K562 (cell line): ENCODE results near the gene SHE. TPM values are rescaled to one million over a fixed set of nuclear protein-coding genes. Genes with fewer than 3 reads are reported as not detected.

Experiments
- ATAC-seq: fragments of 200-7000 bp; cut with Tn5 transposase; 3 replicates; pipeline ENCODE4 v1.9.1; 2020; ENCODE audit warnings: moderate library complexity
- BruUV-seq: library from RNA; stranded (reverse); fragments of 400-500 nt; replicated peaks from 2 replicates; lab custom pipeline; 2021; lab: Mats Ljungman, UMichigan
- CTCF ChIA-PET: fragments of 300-600 bp; formaldehyde crosslinking; extraction: SDS; loops from one replicate; lab custom pipeline; 2021; ENCODE audit warnings: low intra/inter-chr PET ratio; lab: Yijun Ruan, JAX
- POLR2A ChIA-PET: fragments of 300-600, 350-650 bp; sonication (Branson Sonifier 250); formaldehyde crosslinking; extraction: SDS; loops from one replicate; lab custom pipeline; 2021; ENCODE audit warnings: antibody characterized with exemption, inconsistent platforms; lab: Yijun Ruan, JAX
- DNase-seq, 4 experiments: peaks; one replicate each; pipeline versions ENCODE4 v3.0.0 to v3.0.0-alpha.2; 2011 to 2018; ENCODE audit warnings: low spot score in 3 of 4, mixed read lengths in 3 of 4; ENCODE audit errors: extremely low read depth in 1 of 4
- FAIRE-seq: peaks from 2 replicates; lab custom pipeline; 2011; peaks lifted over from hg19 to GRCh38; lab: Jason Lieb, UNC
- H2AFZ ChIP-seq: 2 replicates; pipeline ENCODE4 v1.6.0; 2011; ENCODE audit warnings: low read depth, low read length, control low read depth, inconsistent platforms
- H3K27ac ChIP-seq: fragments of 200-600 bp; 3 replicates; pipeline ENCODE4 v1.8.0; 2011; ENCODE audit warnings: low read depth, mild to moderate bottlenecking, control low read depth, inconsistent platforms, low read length, moderate library complexity, mixed read lengths; ENCODE audit errors: extremely low read depth
- H3K27me3 ChIP-seq, 2 experiments: fragments of 300-600 bp in 1 of 2; 2 replicates in 1 of 2; 3 replicates in 1 of 2; pipeline versions ENCODE4 v1.6.0 to v1.8.0; 2011; ENCODE audit warnings: inconsistent platforms in 2 of 2, low read length in 2 of 2, mild to moderate bottlenecking in 1 of 2, mixed read lengths in 1 of 2, moderate library complexity in 1 of 2; ENCODE audit not compliant: control insufficient read depth in 2 of 2, insufficient read depth in 2 of 2
- H3K36me3 ChIP-seq: fragments of 300-600 bp; 3 replicates; pipeline ENCODE4 v1.8.0; 2011; ENCODE audit warnings: mild to moderate bottlenecking, low read length, inconsistent platforms; ENCODE audit not compliant: control insufficient read depth, insufficient read depth
- H3K4me1 ChIP-seq, 2 experiments: fragments of 200-600 bp in 1 of 2; replicated peaks in 1 of 2; 2 replicates in 1 of 2; 3 replicates in 1 of 2; pipeline versions ENCODE4 v1.5.1 to v1.8.0; 2011; ENCODE audit warnings: inconsistent platforms in 2 of 2, low read length in 2 of 2, mild to moderate bottlenecking in 1 of 2, mixed read lengths in 1 of 2, moderate library complexity in 1 of 2; ENCODE audit not compliant: control insufficient read depth in 2 of 2, insufficient read depth in 2 of 2
- H3K4me2 ChIP-seq: 2 replicates; pipeline ENCODE4 v1.6.1; 2011; ENCODE audit warnings: low read length, control low read depth, inconsistent platforms, mixed read lengths; ENCODE audit not compliant: insufficient read depth
- H3K4me3 ChIP-seq: fragments of 200-600 bp; sonication (generic), shearing (Covaris generic); 2 replicates; pipeline ENCODE4 v1.5.1; 2016; ENCODE audit warnings: control low read depth, inconsistent platforms
- H3K79me2 ChIP-seq: fragments of 200-600 bp; 3 replicates; pipeline ENCODE4 v1.8.0; 2011; ENCODE audit warnings: low read length, inconsistent platforms; ENCODE audit not compliant: control insufficient read depth, insufficient read depth
- H3K9ac ChIP-seq, 2 experiments: 2 replicates each; pipeline versions ENCODE4 v1.6.0 to v1.6.1; 2011; ENCODE audit warnings: low read depth in 2 of 2, low read length in 2 of 2, control low read depth in 1 of 2, inconsistent platforms in 1 of 2, mild to moderate bottlenecking in 1 of 2, mixed read lengths in 1 of 2; ENCODE audit not compliant: insufficient read depth in 1 of 2
- H3K9me1 ChIP-seq: one replicate; pipeline ENCODE4 v1.6.0; 2011; ENCODE audit warnings: inconsistent platforms, mild to moderate bottlenecking, low read length, moderate library complexity; ENCODE audit not compliant: control insufficient read depth, insufficient read depth
- H3K9me3 ChIP-seq: replicated peaks from 2 replicates; pipeline ENCODE4 v1.5.1; 2011; ENCODE audit warnings: low read depth, low read length, inconsistent platforms; ENCODE audit not compliant: control insufficient read depth, insufficient read depth
- H4K20me1 ChIP-seq: replicated peaks from 2 replicates; pipeline ENCODE4 v1.6.1; 2011; ENCODE audit warnings: low read length, inconsistent platforms, mixed read lengths; ENCODE audit not compliant: control insufficient read depth, insufficient read depth
- BRCA1 ChIP-seq, 2 experiments: fragments of 450-650 bp in 1 of 2; sonication (generic) in 1 of 2; formaldehyde crosslinking in 1 of 2; IDR thresholded peaks; 2 replicates each; pipeline versions ENCODE4 v1.5.0 to v1.6.1; 2017 to 2020; ENCODE audit warnings: mild to moderate bottlenecking in 1 of 2, missing genetic modification reagents in 1 of 2
- BRF1 ChIP-seq: IDR thresholded peaks from 3 replicates; pipeline ENCODE4 v1.6.1; 2011; ENCODE audit warnings: borderline replicate concordance, mild to moderate bottlenecking; ENCODE audit not compliant: insufficient read length; ENCODE audit errors: extremely low read depth
- EHMT2 ChIP-seq: fragments of 450-650 bp; IDR thresholded peaks from 2 replicates; pipeline ENCODE4 v1.6.1; 2018; ENCODE audit warnings: antibody characterized with exemption
- GABPA ChIP-seq: fragments of 200-800 bp; sonication (Bioruptor generic); conservative IDR thresholded peaks from 2 replicates; pipeline ENCODE4 v1.6.1; 2016; ENCODE audit warnings: low read depth, missing genetic modification characterization, missing compliant biosample characterization
- HDAC8 ChIP-seq: fragments of 450-650 bp; IDR thresholded peaks from 2 replicates; pipeline ENCODE4 v1.6.1; 2016; ENCODE audit warnings: mild to moderate bottlenecking, missing genetic modification characterization, moderate library complexity, missing compliant biosample characterization
- HNRNPUL1 ChIP-seq: fragments of 200-400 bp; formaldehyde crosslinking; IDR thresholded peaks from 2 replicates; pipeline ENCODE4 v1.6.1; 2017; ENCODE audit warnings: low read length
- KLF1 ChIP-seq: fragments of 450-650 bp; IDR thresholded peaks from 2 replicates; pipeline ENCODE4 v1.6.1; 2016; ENCODE audit warnings: missing genetic modification characterization, missing compliant biosample characterization
- MAZ ChIP-seq, 2 experiments: fragments of 450-650 bp in 1 of 2; sonication (generic) in 1 of 2; formaldehyde crosslinking; IDR thresholded peaks in 1 of 2; conservative IDR thresholded peaks in 1 of 2; 2 replicates each; pipeline versions ENCODE4 v1.4.0 to v1.5.0; 2020; ENCODE audit warnings: mild to moderate bottlenecking in 1 of 2, missing genetic modification reagents in 1 of 2
- MEIS2 ChIP-seq: fragments of 450-650 bp; IDR thresholded peaks from 2 replicates; pipeline ENCODE4 v1.6.1; 2014; ENCODE audit warnings: mild to moderate bottlenecking; ENCODE audit not compliant: partially characterized antibody
- POLR3A ChIP-seq: IDR thresholded peaks from 2 replicates; pipeline ENCODE4 v1.6.1; 2011; ENCODE audit warnings: borderline replicate concordance, mild to moderate bottlenecking, moderate library complexity; ENCODE audit not compliant: insufficient read length, insufficient read depth; ENCODE audit errors: extremely low read depth
- SMAD4 ChIP-seq: fragments of 250-450 bp; sonication (Bioruptor Pico); conservative IDR thresholded peaks from 2 replicates; pipeline ENCODE4 v1.8.0; 2021; ENCODE audit warnings: inconsistent platforms, mild to moderate bottlenecking, moderate library complexity
- TEAD1 ChIP-seq, 2 experiments: fragments of 450-650 bp in 1 of 2; sonication (generic) in 1 of 2; formaldehyde crosslinking; IDR thresholded peaks; 2 replicates each; pipeline versions ENCODE4 v1.4.0 to v1.8.0; 2020 to 2022; ENCODE audit warnings: mild to moderate bottlenecking in 2 of 2, missing genetic modification reagents in 1 of 2
- ZBTB9 ChIP-seq: fragments of 450-650 bp; formaldehyde crosslinking; IDR thresholded peaks from 2 replicates; pipeline ENCODE4 v1.4.0; 2020; ENCODE audit warnings: mild to moderate bottlenecking, moderate library complexity
- ZNF507 ChIP-seq: conservative IDR thresholded peaks from 2 replicates; pipeline ENCODE4 v1.6.1; 2017; ENCODE audit warnings: missing genetic modification characterization, missing compliant biosample characterization
- WGBS: fragments of 100-300 bp; shearing (Covaris generic); methylation state at CpG from one replicate; pipeline ENCODE4 v1.1.6; 2016; ENCODE audit warnings: low coverage, mixed read lengths; ENCODE audit not compliant: insufficient coverage; ENCODE audit errors: missing lambda C conversion rate; 5-methylcytosine and 5-hydroxymethylcytosine counted together
- in situ Hi-C: fragments of 300-500 bp; cut with MboI; formaldehyde crosslinking; loops from 4 replicates; pipeline ENCODE4 v1.15.0; 2018; ENCODE audit warnings: inconsistent platforms, mixed read lengths
- intact Hi-C: fragments of 100-400 bp; cut with micrococcal nuclease; formaldehyde crosslinking; loops from 2 replicates; pipeline ENCODE4 v1.14.2; 2022
- polyA plus RNA-seq, 8 experiments: library from polyadenylated mRNA; depleted of rRNA in 4 of 8; stranded (reverse) in 5 of 8; unstranded in 3 of 8; fragments of >200 nt; fragmentation: Nextera tagmentation in 2 of 8; fragmentation: Illumina TruSeq in 1 of 8; extraction: Ambion mirVana in 2 of 8; extraction: Trizol in 1 of 8; gene quantifications; 2 replicates each; pipeline versions ENCODE4 v1.2.1 to v1.2.3, GENCODE V29; 2011 to 2014; ENCODE audit warnings: inconsistent platforms in 1 of 8, missing spikeins in 1 of 8
- total RNA-seq, 7 experiments: library from RNA; depleted of rRNA in 6 of 7; stranded (reverse); fragments of >200 nt in 6 of 7; fragmentation: Illumina TruSeq in 2 of 7; extraction: Trizol in 2 of 7; gene quantifications; 2 replicates each; pipeline versions ENCODE4 v1.2.1 to v1.2.3, GENCODE V29; 2011 to 2021; ENCODE audit warnings: low replicate concordance in 1 of 7
- TF ChIP-seq, protein P1 (sequence below), 3 experiments: fragments of 200-800 bp in 1 of 3; fragments of 250-450 bp in 1 of 3; fragments of 450-650 bp in 1 of 3; sonication (Bioruptor Pico) in 1 of 3; sonication (Bioruptor generic) in 1 of 3; formaldehyde crosslinking in 1 of 3; IDR thresholded peaks; 2 replicates each; pipeline versions ENCODE4 v1.6.1 to v1.8.0; 2016 to 2022; ENCODE audit warnings: mild to moderate bottlenecking in 2 of 3, missing genetic modification characterization in 2 of 3, missing compliant biosample characterization in 1 of 3, moderate library complexity in 1 of 3

SHE gene
- total and polyA plus RNA-seq, 9 of the 15 experiments (the other 6 are each of a cell fraction or from before 2014, with no cell fraction given), result 0.01 to 0.05 TPM; not detected in 7

GRCh38 chr1:154463512-154463990, 38.7 kb downstream of the SHE start:
- in situ Hi-C loops (no loop called here), intact Hi-C loops (loop anchor here (10.0 kb wide), 2 partner anchors 189 to 269 kb away; partner anchors contain the start of genes HAX1 and TPM3)
- WGBS, result 31% methylated on average over 4 of the region's 4 CpGs
- no peaks in the 10 kb centered on the region for H3K9me3 ChIP-seq
- CTCF ChIA-PET, result no interaction called here
- H3K27me3 ChIP-seq, result no peaks in the 10 kb centered on the region
- H3K9me1 ChIP-seq, result no peaks in the 10 kb centered on the region
- no peak overlapping the region; a peak in 1 of 4 replicates for H3K9ac ChIP-seq
- H3K36me3 ChIP-seq, result no peaks in the 10 kb centered on the region
- H3K27ac ChIP-seq, result peak overlapping the region; percentile 72; the same call in 2 of the 3 replicates
- DNase-seq (peak in 1 of 4 experiments; percentile 37), ATAC-seq (peak; percentile 21; the same call in 2 of the 3 replicates), FAIRE-seq (peak; percentile 23)
- H3K4me1 ChIP-seq, result peaks cover 7 to 26% of the 10 kb centered on the region in 2 experiments
- BruUV-seq, result no TSS peak
- POLR2A ChIA-PET, result interaction anchor here (0.6 to 1.2 kb wide), 5 partner anchors 9 to 348 kb away, joined by 3 read pairs; no protein-coding TSS in a partner anchor
- H4K20me1 ChIP-seq, result no peaks in the 10 kb centered on the region
- H3K79me2 ChIP-seq, result no peaks in the 10 kb centered on the region
- H3K4me3 ChIP-seq, result no peak overlapping the region
- H2AFZ ChIP-seq, result peak overlapping the region; percentile 81
- H3K4me2 ChIP-seq, result no peak overlapping the region
- no peak for TF ChIP-seq ZBTB9 (CRISPR knock-in tag)
- no peak for TF ChIP-seq HNRNPUL1
- 0 out of 2 replicates have a peak, but pooled peaks have one; percentile 13 for TF ChIP-seq KLF1
- 0 out of 2 replicates have a peak, but pooled peaks have one; percentile 56 for TF ChIP-seq SMAD4
- TF ChIP-seq ZNF507 (tag), result no peak
- no peak for TF ChIP-seq EHMT2
- TF ChIP-seq, protein P1, sequence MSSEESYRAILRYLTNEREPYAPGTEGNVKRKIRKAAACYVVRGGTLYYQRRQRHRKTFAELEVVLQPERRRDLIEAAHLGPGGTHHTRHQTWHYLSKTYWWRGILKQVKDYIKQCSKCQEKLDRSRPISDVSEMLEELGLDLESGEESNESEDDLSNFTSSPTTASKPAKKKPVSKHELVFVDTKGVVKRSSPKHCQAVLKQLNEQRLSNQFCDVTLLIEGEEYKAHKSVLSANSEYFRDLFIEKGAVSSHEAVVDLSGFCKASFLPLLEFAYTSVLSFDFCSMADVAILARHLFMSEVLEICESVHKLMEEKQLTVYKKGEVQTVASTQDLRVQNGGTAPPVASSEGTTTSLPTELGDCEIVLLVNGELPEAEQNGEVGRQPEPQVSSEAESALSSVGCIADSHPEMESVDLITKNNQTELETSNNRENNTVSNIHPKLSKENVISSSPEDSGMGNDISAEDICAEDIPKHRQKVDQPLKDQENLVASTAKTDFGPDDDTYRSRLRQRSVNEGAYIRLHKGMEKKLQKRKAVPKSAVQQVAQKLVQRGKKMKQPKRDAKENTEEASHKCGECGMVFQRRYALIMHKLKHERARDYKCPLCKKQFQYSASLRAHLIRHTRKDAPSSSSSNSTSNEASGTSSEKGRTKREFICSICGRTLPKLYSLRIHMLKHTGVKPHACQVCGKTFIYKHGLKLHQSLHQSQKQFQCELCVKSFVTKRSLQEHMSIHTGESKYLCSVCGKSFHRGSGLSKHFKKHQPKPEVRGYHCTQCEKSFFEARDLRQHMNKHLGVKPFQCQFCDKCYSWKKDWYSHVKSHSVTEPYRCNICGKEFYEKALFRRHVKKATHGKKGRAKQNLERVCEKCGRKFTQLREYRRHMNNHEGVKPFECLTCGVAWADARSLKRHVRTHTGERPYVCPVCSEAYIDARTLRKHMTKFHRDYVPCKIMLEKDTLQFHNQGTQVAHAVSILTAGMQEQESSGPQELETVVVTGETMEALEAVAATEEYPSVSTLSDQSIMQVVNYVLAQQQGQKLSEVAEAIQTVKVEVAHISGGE (CRISPR knock-in tag; IDR thresholded peaks at IDR 0.05), result 0 out of 6 replicates have a peak, but pooled peaks of 1 of the 3 experiments have one; percentile 29
- TF ChIP-seq POLR3A, result no peak
- no peak for TF ChIP-seq BRCA1 (IDR thresholded peaks at IDR 0.05)
- TF ChIP-seq BRCA1 (CRISPR knock-in tag; IDR thresholded peaks at IDR 0.05), result no peak
- no peak for TF ChIP-seq TEAD1 (CRISPR knock-in tag; IDR thresholded peaks at IDR 0.05)
- TF ChIP-seq GABPA, result 0 out of 2 replicates have a peak, but pooled peaks have one; percentile 20
- TF ChIP-seq HDAC8, result peak; percentile 35; the same call in 1 of the 2 replicates
- peak; percentile 31 for TF ChIP-seq MEIS2
- TF ChIP-seq BRF1, result no peak
- TF ChIP-seq MAZ (CRISPR knock-in tag; conservative IDR thresholded peaks at IDR 0.05 in 1 of 2, IDR thresholded peaks at IDR 0.05 in 1 of 2), result 0 out of 4 replicates have a peak, but pooled peaks of 1 of the 2 experiments have one; percentile 4
